ENCODE measurements around the gene UBE2L5.

The UBE2L5 gene

GRCh38 chr13:30422054-30422839 is at the start of gene UBE2L5:
TSS of gene UBE2L5 (plus strand) at chr13:30422493. CDS start at chr13:30427991, 5,498 bp downstream.
- DNase-seq (ENCODE audit: low spot score): peak; percentile 23

GRCh38 chr13:30373727-30374126 is 48.6 kb upstream of the UBE2L5 start:
- no peak for DNase-seq (ENCODE audit: low spot score)

- no peak for DNase-seq (ENCODE audit: low spot score)
Observed at GRCh38 chr13:30375265-30375835, 46.9 kb upstream of the UBE2L5 start.

- DNase-seq (ENCODE audit: low spot score): no peak
Observed at GRCh38 chr13:30376426-30377311, 45.6 kb upstream of the UBE2L5 start.

GRCh38 chr13:30377312-30377685 is 45.0 kb upstream of the UBE2L5 start:
- DNase-seq (ENCODE audit: low spot score): no peak

GRCh38 chr13:30378191-30378590 is 44.1 kb upstream of the UBE2L5 start:
- no peak for DNase-seq (ENCODE audit: low spot score)

- DNase-seq (ENCODE audit: low spot score): no peak
Observed at GRCh38 chr13:30381049-30381448, 41.2 kb upstream of the UBE2L5 start.

- DNase-seq (ENCODE audit: low spot score): no peak
Observed at GRCh38 chr13:30382836-30383525, 39.3 kb upstream of the UBE2L5 start.

- no peak for DNase-seq (ENCODE audit: low spot score)
Observed at GRCh38 chr13:30388406-30389283, 33.6 kb upstream of the UBE2L5 start.

GRCh38 chr13:30391956-30392680 is 30.2 kb upstream of the UBE2L5 start:
- DNase-seq (ENCODE audit: low spot score): no peak

GRCh38 chr13:30392681-30393045 is 29.6 kb upstream of the UBE2L5 start:
- DNase-seq (ENCODE audit: low spot score): no peak

GRCh38 chr13:30394751-30395191 is 27.5 kb upstream of the UBE2L5 start:
- DNase-seq (ENCODE audit: low spot score): no peak

- peak; percentile 50 for DNase-seq (ENCODE audit: low spot score)
Observed at GRCh38 chr13:30395192-30396158, 26.8 kb upstream of the UBE2L5 start.

GRCh38 chr13:30396434-30397075 is 25.7 kb upstream of the UBE2L5 start:
- DNase-seq (ENCODE audit: low spot score): no peak

- DNase-seq (ENCODE audit: low spot score): no peak
Observed at GRCh38 chr13:30398601-30399072, 23.7 kb upstream of the UBE2L5 start.

- DNase-seq (ENCODE audit: low spot score): no peak
Observed at GRCh38 chr13:30400376-30400775, 21.9 kb upstream of the UBE2L5 start.

- no peak for DNase-seq (ENCODE audit: low spot score)
Observed at GRCh38 chr13:30401347-30401746, 20.9 kb upstream of the UBE2L5 start.

GRCh38 chr13:30403456-30403855 is 18.8 kb upstream of the UBE2L5 start:
- no peak for DNase-seq (ENCODE audit: low spot score)

GRCh38 chr13:30404207-30404606 is 18.1 kb upstream of the UBE2L5 start:
- no peak for DNase-seq (ENCODE audit: low spot score)
